Fibroblast of skin of abdomen (primary cell): ENCODE results near the gene FAM120A.
"Not testable (repeated sequence)": the region's sequence is repeated elsewhere in the genome, so short reads cannot be mapped to it uniquely, and the experiment has no call there.

Experiments used
- DNase-seq: peaks from one replicate; pipeline ENCODE4 v3.0.0-alpha.2; 2013

FAM120A gene

GRCh38 chr9:93512170-93512812, 60.8 kb downstream of the FAM120A start:
- not testable (repeated sequence) for DNase-seq

GRCh38 chr9:93513606-93514005, 62.1 kb downstream of the FAM120A start:
- DNase-seq: no peak

- no peak for DNase-seq
These were observed 65.8 kb downstream of the FAM120A start for GRCh38 chr9:93517331-93517730.

GRCh38 chr9:93520523-93520922, 69.0 kb downstream of the FAM120A start:
- DNase-seq: no peak

GRCh38 chr9:93522736-93523135, 71.3 kb downstream of the FAM120A start:
- DNase-seq: no peak

- no peak for DNase-seq
These were observed 72.1 kb downstream of the FAM120A start for GRCh38 chr9:93523518-93524144.

GRCh38 chr9:93525476-93525875, 74.0 kb downstream of the FAM120A start:
- no peak for DNase-seq

- DNase-seq: no peak
These were observed 79.9 kb downstream of the FAM120A start for GRCh38 chr9:93531374-93531773.

GRCh38 chr9:93532141-93532540, 80.7 kb downstream of the FAM120A start:
- DNase-seq: no peak

- DNase-seq: no peak
These were observed 82.4 kb downstream of the FAM120A start for GRCh38 chr9:93533863-93534262.

- no peak for DNase-seq
These were observed 84.7 kb downstream of the FAM120A start for GRCh38 chr9:93536167-93536566.

- no peak for DNase-seq
These were observed 85.4 kb downstream of the FAM120A start for GRCh38 chr9:93536874-93537273.

GRCh38 chr9:93540305-93540704, 88.8 kb downstream of the FAM120A start:
- no peak for DNase-seq

GRCh38 chr9:93541005-93541404, 89.5 kb downstream of the FAM120A start:
- no peak for DNase-seq

GRCh38 chr9:93541581-93542349, 90.3 kb downstream of the FAM120A start:
- no peak for DNase-seq

- no peak for DNase-seq
These were observed 91.6 kb downstream of the FAM120A start for GRCh38 chr9:93543117-93543516.

- DNase-seq: no peak
These were observed 94.9 kb downstream of the FAM120A start for GRCh38 chr9:93546356-93546755.

GRCh38 chr9:93549611-93550010, 98.1 kb downstream of the FAM120A start:
- DNase-seq: no peak

- no peak for DNase-seq
These were observed 101.4 kb downstream of the FAM120A start for GRCh38 chr9:93552923-93553322.

GRCh38 chr9:93555370-93555769, 103.9 kb downstream of the FAM120A start:
- DNase-seq: no peak

GRCh38 chr9:93557366-93558137, 106.1 kb downstream of the FAM120A start:
- no peak for DNase-seq

- no peak for DNase-seq
These were observed 107.0 kb downstream of the FAM120A start for GRCh38 chr9:93558503-93558902.

GRCh38 chr9:93560991-93561390, 109.5 kb downstream of the FAM120A start:
- DNase-seq: no peak
